DOHH2 (cell line): Measurements from ENCODE around the gene SGPL1.
"Not testable (repeated sequence)": the region's sequence is repeated elsewhere in the genome, so short reads cannot be mapped to it uniquely, and the experiment has no call there.

Experiments
- H3F3A ChIP-seq: fragments of 200-600 bp; sonication (generic), shearing (Covaris generic); 2 replicates; pipeline ENCODE4 v1.6.0; 2016; ENCODE audit warnings: antibody characterized with exemption, mild to moderate bottlenecking; ENCODE audit not compliant: control insufficient read depth, insufficient read depth
- H3K27ac ChIP-seq: fragments of 200-600 bp; sonication (generic); 2 replicates; pipeline ENCODE4 v1.5.1; 2014; ENCODE audit warnings: low read depth, mild to moderate bottlenecking, low read length, moderate library complexity
- H3K27me3 ChIP-seq: fragments of 200-600 bp; sonication (generic); 2 replicates; pipeline ENCODE4 v1.6.1; 2014; ENCODE audit warnings: mild to moderate bottlenecking, low read length, mixed read lengths; ENCODE audit not compliant: control insufficient read depth
- H3K36me3 ChIP-seq: fragments of 200-600 bp; sonication (generic); 2 replicates; pipeline ENCODE4 v1.6.1; 2014; ENCODE audit warnings: mild to moderate bottlenecking, low read length, moderate library complexity, mixed read lengths; ENCODE audit not compliant: control insufficient read depth
- H3K4me1 ChIP-seq: fragments of 200-600 bp; sonication (generic); 2 replicates; pipeline ENCODE4 v1.6.1; 2014; ENCODE audit warnings: mild to moderate bottlenecking, low read length, mixed read lengths; ENCODE audit not compliant: control insufficient read depth
- H3K4me2 ChIP-seq: fragments of 200-600 bp; sonication (generic); 2 replicates; pipeline ENCODE4 v1.6.0; 2014; ENCODE audit warnings: mild to moderate bottlenecking, low read length, moderate library complexity
- H3K4me3 ChIP-seq: fragments of 200-600 bp; sonication (generic); 2 replicates; pipeline ENCODE4 v1.5.1; 2014; ENCODE audit warnings: mild to moderate bottlenecking, low read length, mixed read lengths
- H3K79me2 ChIP-seq: fragments of 200-600 bp; sonication (generic); 2 replicates; pipeline ENCODE4 v1.6.1; 2014; ENCODE audit warnings: mild to moderate bottlenecking, low read length, mixed read lengths; ENCODE audit not compliant: control insufficient read depth
- H3K9me2 ChIP-seq: fragments of 200-600 bp; sonication (generic); replicated peaks from 2 replicates; pipeline ENCODE4 v1.6.1; 2014; ENCODE audit warnings: mild to moderate bottlenecking, low read length, mixed read lengths; ENCODE audit not compliant: control insufficient read depth
- H3K9me3 ChIP-seq: fragments of 200-600 bp; sonication (generic); 2 replicates; pipeline ENCODE4 v1.6.1; 2014; ENCODE audit warnings: antibody characterized with exemption, low read length, mixed read lengths; ENCODE audit not compliant: control insufficient read depth, insufficient read depth
- H4K20me1 ChIP-seq: fragments of 200-600 bp; sonication (generic); 2 replicates; pipeline ENCODE4 v1.6.0; 2014; ENCODE audit warnings: low read depth, mild to moderate bottlenecking, antibody characterized with exemption, low read length, moderate library complexity; ENCODE audit not compliant: control insufficient read depth, insufficient read depth
- CTCF ChIP-seq: fragments of 200-600 bp; sonication (generic); IDR thresholded peaks from one replicate; pipeline ENCODE4 v1.5.1; 2014; ENCODE audit warnings: antibody characterized with exemption, mild to moderate bottlenecking, low read depth, low read length; ENCODE audit not compliant: poor library complexity, severe bottlenecking
- EZH2phosphoT487 ChIP-seq: fragments of 200-600 bp; sonication (generic); IDR thresholded peaks from 2 replicates; pipeline ENCODE4 v1.6.1; 2017; ENCODE audit warnings: borderline replicate concordance, mild to moderate bottlenecking, antibody characterized with exemption, low read length, moderate library complexity, mixed read lengths

The SGPL1 gene

GRCh38 chr10:70853038-70853437 lies 37.3 kb downstream of the SGPL1 start:
- no peaks in the 10 kb centered on the region for H3K9me2 ChIP-seq
- H4K20me1 ChIP-seq = no peaks in the 10 kb centered on the region
- TF ChIP-seq CTCF (no peak), EZH2phosphoT487 (no peak)
- no peaks in the 10 kb centered on the region for H3K9me3 ChIP-seq
- H3K79me2 ChIP-seq = no peaks in the 10 kb centered on the region
- no peaks in the 10 kb centered on the region for H3F3A ChIP-seq
- H3K4me3 ChIP-seq = no peak overlapping the region
- no peak overlapping the region for H3K4me2 ChIP-seq
- no peaks in the 10 kb centered on the region for H3K4me1 ChIP-seq
- H3K27ac ChIP-seq = no peak overlapping the region
- H3K27me3 ChIP-seq = no peaks in the 10 kb centered on the region
- H3K36me3 ChIP-seq = peaks cover 5% of the 10 kb centered on the region

GRCh38 chr10:70853457-70853856 lies 37.7 kb downstream of the SGPL1 start:
- Histone ChIP-seq H4K20me1 (no peaks in the 10 kb centered on the region), H3K9me2 (no peaks in the 10 kb centered on the region), H3K79me2 (no peaks in the 10 kb centered on the region), H3K9me3 (no peaks in the 10 kb centered on the region), H3K4me1 (no peaks in the 10 kb centered on the region), H3K4me3 (no peak overlapping the region), H3K27me3 (no peaks in the 10 kb centered on the region), H3K36me3 (peaks cover 6% of the 10 kb centered on the region), H3K4me2 (no peak overlapping the region), H3F3A (no peaks in the 10 kb centered on the region), H3K27ac (no peak overlapping the region)
- TF ChIP-seq CTCF (no peak), EZH2phosphoT487 (no peak)

- no peaks in the 10 kb centered on the region for H3K79me2 ChIP-seq
- H3K4me2 ChIP-seq = no peak overlapping the region
- peaks cover 17% of the 10 kb centered on the region for H3K36me3 ChIP-seq
- no peaks in the 10 kb centered on the region for H4K20me1 ChIP-seq
- no peak overlapping the region for H3K27ac ChIP-seq
- TF ChIP-seq EZH2phosphoT487 = no peak
- TF ChIP-seq CTCF = no peak
- H3K9me2 ChIP-seq = no peaks in the 10 kb centered on the region
- no peaks in the 10 kb centered on the region for H3K4me1 ChIP-seq
- H3F3A ChIP-seq = no peaks in the 10 kb centered on the region
- H3K4me3 ChIP-seq = no peak overlapping the region
- H3K9me3 ChIP-seq = no peaks in the 10 kb centered on the region
- H3K27me3 ChIP-seq = no peaks in the 10 kb centered on the region
Observed at GRCh38 chr10:70856454-70856853, 40.7 kb downstream of the SGPL1 start.

- H3K36me3 ChIP-seq = peaks cover 17% of the 10 kb centered on the region
- H3K27ac ChIP-seq = no peak overlapping the region
- H3K4me2 ChIP-seq = no peak overlapping the region
- H3K27me3 ChIP-seq = no peaks in the 10 kb centered on the region
- H3F3A ChIP-seq = no peaks in the 10 kb centered on the region
- TF ChIP-seq CTCF = no peak
- no peak for TF ChIP-seq EZH2phosphoT487
- no peaks in the 10 kb centered on the region for H3K9me3 ChIP-seq
- H3K9me2 ChIP-seq = no peaks in the 10 kb centered on the region
- no peaks in the 10 kb centered on the region for H3K79me2 ChIP-seq
- H3K4me3 ChIP-seq = no peak overlapping the region
- no peaks in the 10 kb centered on the region for H4K20me1 ChIP-seq
- no peaks in the 10 kb centered on the region for H3K4me1 ChIP-seq
Observed at GRCh38 chr10:70858759-70859158, 43.0 kb downstream of the SGPL1 start.

GRCh38 chr10:70861495-70862197 lies 45.9 kb downstream of the SGPL1 start:
- not testable (repeated sequence) for H3K27me3 ChIP-seq, H3K4me1 ChIP-seq, H3F3A ChIP-seq, H4K20me1 ChIP-seq, H3K79me2 ChIP-seq, H3K4me2 ChIP-seq, H3K9me2 ChIP-seq, H3K9me3 ChIP-seq, H3K27ac ChIP-seq, H3K4me3 ChIP-seq
- peaks cover 13% of the 10 kb centered on the region for H3K36me3 ChIP-seq
